Ectodermal cell (in vitro differentiated cells): ENCODE results near the gene ATP6V1F.

Experiments
- H3K27ac ChIP-seq: 2 replicates; pipeline ENCODE4 v1.7.0; 2013; ENCODE audit warnings: mild to moderate bottlenecking, low read depth, low read length; ENCODE audit not compliant: insufficient read depth, poor library complexity, severe bottlenecking
- H3K27me3 ChIP-seq: 2 replicates; pipeline ENCODE4 v1.7.0; 2013; ENCODE audit warnings: mild to moderate bottlenecking, low read length; ENCODE audit not compliant: insufficient read depth, control insufficient read depth, poor library complexity, severe bottlenecking
- H3K36me3 ChIP-seq: one replicate; pipeline ENCODE4 v1.7.0; 2013; ENCODE audit warnings: low read length; ENCODE audit not compliant: control insufficient read depth, insufficient read depth
- H3K4me1 ChIP-seq: one replicate; pipeline ENCODE4 v1.7.0; 2013; ENCODE audit warnings: low read length; ENCODE audit not compliant: control insufficient read depth, insufficient read depth
- H3K4me3 ChIP-seq: 2 replicates; pipeline ENCODE4 v1.7.0; 2013; ENCODE audit warnings: low read depth, low read length, control low read depth; ENCODE audit not compliant: insufficient read depth
- H3K9me3 ChIP-seq: 2 replicates; pipeline ENCODE4 v1.7.0; 2013; ENCODE audit warnings: mild to moderate bottlenecking, low read length, moderate library complexity; ENCODE audit not compliant: control insufficient read depth
- WGBS, 2 experiments: methylation state at CpG; one replicate each; pipeline ENCODE4 v1.1.7; 2013; ENCODE audit warnings: missing lambda C conversion rate in 2 of 2; 5-methylcytosine and 5-hydroxymethylcytosine counted together

Gene ATP6V1F

DNA sequence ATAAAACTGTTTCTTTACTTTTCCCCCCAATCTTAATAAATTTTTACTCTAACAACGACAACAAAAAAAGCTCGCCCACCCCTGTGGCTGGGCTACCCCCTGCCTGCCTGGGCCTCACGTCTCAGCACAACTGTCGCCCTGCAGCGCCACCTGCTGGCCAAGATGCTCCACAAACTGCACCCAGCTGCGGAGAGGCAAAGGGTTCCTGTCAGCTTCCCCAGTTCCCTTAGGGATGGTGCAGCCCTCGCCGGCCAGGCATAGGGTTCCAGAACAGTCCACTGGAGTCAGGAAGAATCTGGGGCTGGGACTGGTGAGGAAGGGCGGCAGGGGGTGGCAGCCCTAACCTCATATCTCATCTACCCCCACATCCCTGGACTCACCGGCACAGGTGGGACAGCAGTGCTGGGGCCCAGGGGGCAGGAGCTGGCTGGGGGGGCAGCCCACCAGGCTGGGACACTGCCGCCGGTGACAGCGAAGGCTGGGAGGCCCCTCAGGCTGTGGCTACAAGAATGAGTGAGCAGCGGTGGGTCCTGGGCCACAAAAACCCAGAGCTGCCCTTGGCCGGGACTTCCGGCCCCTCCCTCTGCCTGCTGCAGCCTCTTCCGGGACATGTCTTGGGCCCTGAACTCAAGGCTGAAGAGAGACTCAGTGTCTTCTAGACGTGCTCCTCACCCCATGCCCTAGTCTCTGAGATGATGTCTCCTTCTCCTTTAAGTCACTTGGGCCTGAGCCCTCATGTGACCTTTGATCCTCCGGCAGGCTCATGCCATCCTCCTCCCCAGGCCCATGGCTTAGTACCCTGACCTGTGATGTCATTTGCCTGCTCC, 21.2 kb downstream of the ATP6V1F start:
- Histone ChIP-seq H3K4me1 (peaks cover 8% of the 10 kb centered on the region), H3K9me3 (no peaks in the 10 kb centered on the region), H3K4me3 (no peak overlapping the region), H3K27me3 (no peaks in the 10 kb centered on the region), H3K27ac (no peak overlapping the region), H3K36me3 (no peaks in the 10 kb centered on the region)
- 56 to 57% methylated on average over 19 of the region's 19 CpGs for WGBS, 2 experiments

DNA sequence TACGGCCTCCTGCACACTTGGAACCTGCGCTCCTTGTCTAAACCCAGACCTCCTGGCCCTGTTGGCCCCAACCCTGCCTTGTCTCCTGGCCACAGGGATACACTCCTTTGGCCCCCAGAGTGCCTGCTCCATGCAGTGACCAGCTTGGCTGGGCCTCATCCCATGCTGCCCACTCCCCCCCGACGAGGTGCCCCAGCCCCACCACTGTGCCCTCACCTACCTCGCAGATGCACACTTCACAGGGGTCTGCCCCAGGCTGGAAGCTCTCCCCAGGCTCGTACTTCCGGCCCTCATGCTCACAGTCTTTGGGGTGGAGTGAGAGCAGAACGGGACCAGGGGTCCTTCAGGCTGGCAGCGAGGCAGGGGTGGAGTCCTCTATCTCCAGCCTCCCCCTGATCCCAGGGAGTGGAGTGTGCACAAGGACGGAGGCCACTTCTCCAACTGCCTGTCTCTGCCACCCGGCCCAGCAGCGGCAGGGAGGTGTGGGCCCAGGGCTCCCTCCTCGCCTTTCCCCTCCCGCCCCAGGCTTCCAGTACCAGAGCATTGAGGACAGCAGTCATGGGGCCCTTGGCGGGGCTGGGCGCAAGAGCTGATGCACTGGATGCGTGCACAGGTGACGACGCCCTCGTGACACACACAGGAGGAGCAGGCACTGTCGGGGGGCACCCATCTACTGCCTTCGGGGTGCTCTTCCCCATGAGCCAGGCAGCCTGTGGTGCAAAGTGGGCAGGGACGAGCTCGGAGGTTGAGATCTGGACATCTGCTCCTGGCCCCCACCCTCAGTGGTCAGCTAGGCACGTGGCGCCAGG, 22.1 kb downstream of the ATP6V1F start:
- H3K27ac ChIP-seq = no peak overlapping the region
- WGBS, 2 experiments = 92 to 93% methylated on average over 26 of the region's 26 CpGs
- H3K4me3 ChIP-seq = no peak overlapping the region
- no peaks in the 10 kb centered on the region for H3K9me3 ChIP-seq
- no peaks in the 10 kb centered on the region for H3K27me3 ChIP-seq
- peaks cover 8% of the 10 kb centered on the region for H3K4me1 ChIP-seq
- no peaks in the 10 kb centered on the region for H3K36me3 ChIP-seq

DNA sequence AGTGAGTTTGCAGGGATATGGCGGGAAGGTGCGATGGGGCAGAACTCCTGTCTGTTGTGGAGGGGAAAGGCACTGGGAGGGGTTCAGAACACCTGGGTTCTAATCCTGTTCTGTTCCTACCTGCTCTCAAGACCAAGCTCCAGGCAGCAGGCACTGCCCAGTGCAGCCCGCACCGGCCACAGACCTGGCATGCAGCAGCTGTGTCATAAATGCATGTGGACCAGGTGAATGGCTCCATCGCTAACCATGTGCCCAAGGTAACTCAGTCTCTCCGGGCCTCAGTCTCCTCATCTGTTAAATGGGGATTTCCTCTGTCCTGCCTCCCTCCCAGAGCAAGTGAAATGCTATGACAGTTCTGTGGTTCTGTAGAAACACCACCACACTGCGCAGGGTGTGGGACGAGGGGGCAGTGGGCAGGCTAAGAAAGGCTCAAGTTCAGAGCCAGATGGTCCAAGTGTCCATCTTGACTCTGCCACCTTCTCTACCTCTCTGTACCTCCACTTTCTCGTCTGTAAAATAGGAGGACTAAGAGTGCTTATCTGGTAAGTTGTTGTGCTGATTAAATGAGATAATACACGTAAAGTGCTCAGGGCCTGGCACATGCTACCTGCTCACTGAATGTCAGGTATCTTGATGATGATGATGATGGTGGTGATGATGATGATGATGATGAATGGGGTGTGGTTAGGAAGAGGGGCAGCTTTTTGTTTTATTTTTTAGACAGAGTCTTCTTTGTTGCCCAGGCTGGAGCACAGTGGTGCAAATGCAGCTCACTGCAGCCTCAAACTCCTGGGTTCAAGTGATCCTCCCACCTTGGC, 22.9 kb downstream of the ATP6V1F start:
- peaks cover 8% of the 10 kb centered on the region for H3K4me1 ChIP-seq
- no peak overlapping the region for H3K4me3 ChIP-seq
- H3K27ac ChIP-seq = no peak overlapping the region
- peaks cover 7% of the 10 kb centered on the region for H3K27me3 ChIP-seq
- H3K36me3 ChIP-seq = no peaks in the 10 kb centered on the region
- WGBS, 2 experiments = 94 to 95% methylated on average over 10 of the region's 10 CpGs
- H3K9me3 ChIP-seq = no peaks in the 10 kb centered on the region

DNA sequence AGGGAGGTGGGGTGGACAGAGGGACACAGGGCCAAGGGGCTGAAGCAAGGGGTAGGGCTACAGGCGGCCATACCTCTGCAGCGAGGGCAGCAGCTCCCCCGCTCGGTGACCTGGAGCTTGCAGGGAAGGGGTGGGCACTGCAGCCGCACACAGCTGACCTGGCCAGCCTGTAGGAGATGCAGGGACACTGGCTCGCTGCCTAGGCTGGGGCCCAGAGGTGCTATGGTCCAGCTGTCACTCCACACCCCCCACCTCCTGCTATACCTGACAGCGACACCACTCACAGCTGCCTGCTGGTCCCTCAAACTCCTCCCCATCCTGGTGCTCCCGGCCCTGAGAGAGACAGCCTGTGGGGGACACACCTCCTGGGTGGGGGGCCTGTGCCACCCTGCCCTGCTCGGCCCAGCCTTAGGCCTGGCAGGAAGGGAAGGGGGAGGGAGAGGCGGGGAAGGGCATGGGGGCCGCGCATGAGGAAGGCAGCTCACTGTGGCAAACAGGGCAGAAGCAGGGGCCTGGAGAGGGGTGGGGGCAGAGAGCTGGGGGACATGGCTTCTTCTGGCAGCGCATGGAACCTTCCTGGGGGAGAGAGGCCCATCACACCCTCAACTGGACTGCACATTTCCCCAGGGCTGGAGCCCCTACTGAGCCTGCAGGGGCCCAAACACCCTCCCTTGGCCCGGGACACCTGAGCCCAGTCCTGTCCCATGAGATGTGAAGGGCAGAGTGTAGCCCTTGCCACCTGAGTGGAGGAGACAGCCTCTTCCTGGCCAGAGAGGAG, 23.9 kb downstream of the ATP6V1F start:
- Histone ChIP-seq H3K9me3 (no peaks in the 10 kb centered on the region), H3K27ac (no peak overlapping the region), H3K36me3 (no peaks in the 10 kb centered on the region), H3K27me3 (peaks cover 17% of the 10 kb centered on the region), H3K4me3 (no peak overlapping the region), H3K4me1 (peaks cover 8% of the 10 kb centered on the region)
- WGBS, 2 experiments = 77 to 86% methylated on average over 14 of the region's 14 CpGs

DNA sequence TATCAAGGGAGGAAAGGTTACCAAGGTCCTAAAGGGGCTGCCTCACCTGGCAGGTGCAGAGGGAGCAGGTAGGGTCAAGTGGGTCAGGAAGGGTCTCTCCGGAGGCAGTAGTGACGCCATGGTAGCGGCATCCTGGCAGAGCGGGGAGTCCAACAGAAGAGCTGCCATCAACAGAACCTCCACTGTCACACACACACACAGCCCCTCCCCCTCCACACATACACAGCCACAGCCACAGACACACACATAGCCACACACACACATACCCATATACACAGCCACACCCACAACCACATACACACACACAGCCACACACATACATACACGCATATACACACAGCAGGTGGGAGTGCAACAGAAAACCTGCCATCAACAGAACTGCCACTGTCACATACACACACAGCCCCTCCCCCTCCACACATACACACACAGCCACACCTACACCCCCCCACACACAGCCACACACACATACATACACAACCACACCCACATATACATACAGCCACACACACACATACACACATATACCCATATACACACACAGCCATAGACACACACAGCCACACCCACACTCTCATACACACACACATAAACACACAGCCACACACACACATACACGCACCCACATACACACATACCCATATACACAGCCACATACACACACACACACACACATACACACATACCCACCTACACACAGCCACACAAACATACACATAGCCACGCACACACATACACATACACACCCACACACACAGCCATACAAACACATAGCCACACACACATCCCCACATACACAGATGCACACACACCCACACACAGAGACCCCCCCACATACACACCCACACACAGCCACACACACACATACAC, 24.7 kb downstream of the ATP6V1F start:
- Histone ChIP-seq H3K27me3 (peaks cover 17% of the 10 kb centered on the region), H3K36me3 (no peaks in the 10 kb centered on the region), H3K27ac (no peak overlapping the region), H3K4me1 (peaks cover 8% of the 10 kb centered on the region), H3K4me3 (no peak overlapping the region), H3K9me3 (no peaks in the 10 kb centered on the region)
- 85 to 94% methylated on average over 7 of the region's 7 CpGs for WGBS, 2 experiments

DNA sequence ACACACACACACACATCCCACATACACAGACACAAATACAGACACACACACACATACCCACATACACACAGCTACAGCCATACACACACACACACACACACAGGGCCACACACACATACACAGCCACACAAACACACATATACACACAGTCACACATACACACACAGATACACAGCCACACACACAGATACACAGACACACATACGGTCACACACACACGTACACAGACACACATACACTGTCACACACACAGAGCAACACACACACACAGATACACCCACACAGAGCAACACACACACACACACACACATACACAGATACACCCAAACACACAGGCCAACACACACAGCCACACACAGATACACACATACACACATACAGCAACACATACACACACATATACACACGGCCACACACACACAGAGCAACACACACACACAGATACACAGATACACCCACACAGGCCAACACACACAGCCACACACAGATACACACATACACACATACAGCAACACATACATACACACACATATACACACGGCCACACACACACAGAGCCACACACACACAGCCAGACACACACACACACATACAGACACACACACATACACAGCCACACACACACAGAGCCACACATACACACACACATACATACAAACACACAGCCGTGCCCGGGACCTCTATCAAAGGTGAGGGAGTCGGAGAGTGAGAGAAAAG, 25.5 kb downstream of the ATP6V1F start:
- Histone ChIP-seq H3K27ac (no peak overlapping the region), H3K27me3 (peaks cover 17% of the 10 kb centered on the region), H3K36me3 (no peaks in the 10 kb centered on the region), H3K4me3 (no peak overlapping the region), H3K4me1 (peaks cover 8% of the 10 kb centered on the region), H3K9me3 (no peaks in the 10 kb centered on the region)
- 83 to 89% methylated on average over 7 of the region's 7 CpGs for WGBS, 2 experiments

DNA sequence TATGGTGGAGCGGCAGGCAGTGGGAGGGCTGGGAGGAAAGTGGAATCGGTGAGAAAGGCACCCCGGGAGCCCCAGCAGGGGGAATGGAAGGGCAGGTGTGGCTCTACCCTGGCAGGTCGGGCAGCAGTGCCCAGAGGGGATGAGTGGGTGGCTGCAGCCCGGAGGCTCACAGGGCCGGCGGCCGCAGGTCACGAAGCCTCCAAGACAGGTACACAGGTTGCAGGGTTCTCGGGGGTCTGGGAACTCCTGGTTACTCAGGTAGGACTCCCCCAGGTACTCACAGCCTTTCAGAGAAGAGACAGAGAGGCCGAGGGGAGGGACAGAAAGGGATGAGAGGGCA, 26.1 kb downstream of the ATP6V1F start:
- H3K27ac ChIP-seq = no peak overlapping the region
- WGBS, 2 experiments = 76 to 78% methylated on average over 11 of the region's 11 CpGs
- no peak overlapping the region for H3K4me3 ChIP-seq
- peaks cover 8% of the 10 kb centered on the region for H3K4me1 ChIP-seq
- H3K36me3 ChIP-seq = no peaks in the 10 kb centered on the region
- H3K9me3 ChIP-seq = no peaks in the 10 kb centered on the region
- H3K27me3 ChIP-seq = peaks cover 17% of the 10 kb centered on the region

DNA sequence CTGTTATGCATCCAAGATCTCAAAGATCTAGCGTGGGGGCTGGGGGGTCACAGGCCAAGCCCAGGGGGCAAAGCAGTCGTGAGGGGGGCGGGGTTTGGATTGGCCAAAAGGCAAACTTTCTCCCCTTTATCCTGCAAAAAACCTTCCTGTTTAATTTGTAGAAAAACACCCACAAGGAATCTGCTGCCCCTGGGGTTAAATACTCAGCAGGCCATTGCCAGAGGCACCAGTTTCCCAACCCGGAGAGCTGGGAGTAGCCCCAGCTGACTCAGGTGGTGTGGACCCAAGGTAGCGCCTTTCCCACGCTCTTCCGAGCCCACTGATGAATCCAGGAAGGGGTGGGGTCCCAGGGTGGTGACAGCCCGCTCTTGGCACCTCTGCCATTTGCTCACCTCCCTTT, 26.5 kb downstream of the ATP6V1F start:
- no peaks in the 10 kb centered on the region for H3K9me3 ChIP-seq
- 59 to 60% methylated on average over 8 of the region's 8 CpGs for WGBS, 2 experiments
- H3K27ac ChIP-seq = no peak overlapping the region
- no peaks in the 10 kb centered on the region for H3K36me3 ChIP-seq
- H3K27me3 ChIP-seq = peaks cover 17% of the 10 kb centered on the region
- H3K4me1 ChIP-seq = peaks cover 5% of the 10 kb centered on the region
- H3K4me3 ChIP-seq = no peak overlapping the region
